Stimulated activated CD4-positive, alpha-beta T cell treated with anti-CD3 and anti-CD28 coated beads, Interleukin-12 subunit alpha, Interleukin-12 subunit beta, amount 100 ng/mL, for 4 hours (primary cell): ENCODE data around the gene ATP2C2.
"Not testable (repeated sequence)": the region's sequence is repeated elsewhere in the genome, so short reads cannot be mapped to it uniquely, and the experiment has no call there.

Experiments used
- DNase-seq: peaks from one replicate; pipeline ENCODE4 v3.0.0-alpha.2; 2020

ATP2C2 gene

GRCh38 chr16:84421081-84421937 lies 53.0 kb downstream of the ATP2C2 start:
- DNase-seq: no peak

GRCh38 chr16:84421938-84422220 lies 53.5 kb downstream of the ATP2C2 start:
- no peak for DNase-seq

GRCh38 chr16:84423416-84423837 lies 55.1 kb downstream of the ATP2C2 start:
- DNase-seq: no peak

GRCh38 chr16:84425696-84426095 lies 57.4 kb downstream of the ATP2C2 start:
- DNase-seq: no peak

DNA sequence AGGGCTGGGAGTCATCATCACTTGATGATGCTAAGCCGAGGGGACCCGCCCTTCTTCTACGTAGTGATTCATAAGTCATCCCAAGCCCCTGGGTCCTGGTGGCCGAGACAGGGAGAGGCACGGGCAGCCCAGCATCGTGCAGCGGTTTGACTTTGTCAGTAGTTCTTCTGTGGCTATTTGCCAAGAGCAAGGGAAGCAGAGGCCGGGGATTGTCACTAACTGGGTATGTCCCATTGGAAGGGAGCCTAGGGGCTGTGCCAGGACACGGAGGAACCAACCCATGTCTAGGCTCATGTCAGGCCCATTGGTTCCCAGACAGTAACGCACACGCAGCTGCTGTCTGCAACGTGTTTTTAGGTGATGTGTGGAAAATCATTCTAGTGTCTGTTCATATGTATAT lies 58.5 kb downstream of the ATP2C2 start:
- DNase-seq: no peak

DNA sequence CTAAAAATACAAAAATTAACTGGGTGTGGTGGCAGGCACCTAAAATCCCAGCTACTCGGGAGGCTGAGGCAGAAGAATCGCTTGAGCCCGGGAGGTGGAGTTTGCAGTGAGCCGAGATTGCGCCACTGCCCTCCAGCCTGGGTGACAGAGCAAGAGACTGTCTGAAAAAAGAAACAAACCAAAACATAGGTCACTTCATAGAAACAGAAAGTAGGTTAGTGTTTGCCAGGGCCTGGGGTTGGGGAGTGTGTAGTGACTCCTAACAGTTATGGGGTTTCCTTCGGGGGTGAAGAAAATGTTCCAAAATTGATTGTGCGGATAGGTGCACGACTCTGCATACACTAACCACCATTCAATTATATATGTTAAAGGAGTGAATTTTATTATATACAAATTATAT lies 59.2 kb downstream of the ATP2C2 start:
- no peak for DNase-seq

GRCh38 chr16:84430860-84431259 lies 62.5 kb downstream of the ATP2C2 start:
- DNase-seq: no peak

DNA sequence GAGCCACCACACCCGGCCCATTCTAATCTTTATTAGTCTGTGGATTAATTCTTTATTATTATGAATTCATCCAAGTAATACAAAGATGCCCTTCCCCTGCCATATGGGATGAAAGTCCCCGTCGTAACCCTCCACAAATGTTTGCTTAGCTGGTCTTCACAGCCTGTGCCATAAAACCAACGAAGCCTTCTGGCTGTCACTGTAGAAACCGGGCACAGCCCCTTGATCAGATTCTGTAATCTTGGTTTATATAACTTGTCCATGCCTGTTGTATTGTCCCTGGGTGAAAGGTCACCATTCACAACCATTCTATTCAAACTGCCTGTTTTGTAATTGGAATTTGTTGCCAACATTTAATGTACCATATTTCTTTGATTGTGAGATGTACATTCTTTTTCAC lies 66.5 kb downstream of the ATP2C2 start:
- no peak for DNase-seq

DNA sequence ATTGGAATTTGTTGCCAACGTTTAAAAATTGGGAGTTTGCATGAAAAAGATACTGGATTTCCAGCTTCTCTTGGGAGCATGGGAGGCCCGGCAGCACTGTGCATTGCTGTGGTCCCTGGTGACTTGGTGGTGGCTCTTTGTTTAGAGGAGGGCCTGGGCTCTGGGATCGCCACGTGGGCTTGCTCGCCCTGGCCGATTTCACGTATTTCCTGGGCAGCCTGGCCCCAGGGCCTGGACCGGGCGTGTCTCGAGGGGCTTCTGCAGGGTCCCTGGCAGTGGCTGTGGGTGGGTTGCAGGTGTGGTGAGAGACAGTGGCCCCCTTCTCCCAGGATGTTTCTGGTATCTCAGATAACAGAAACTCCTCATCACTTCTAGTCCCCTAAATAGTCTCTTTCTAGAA lies 67.9 kb downstream of the ATP2C2 start:
- DNase-seq: no peak

GRCh38 chr16:84438971-84439696 lies 70.8 kb downstream of the ATP2C2 start:
- DNase-seq: no peak

DNA sequence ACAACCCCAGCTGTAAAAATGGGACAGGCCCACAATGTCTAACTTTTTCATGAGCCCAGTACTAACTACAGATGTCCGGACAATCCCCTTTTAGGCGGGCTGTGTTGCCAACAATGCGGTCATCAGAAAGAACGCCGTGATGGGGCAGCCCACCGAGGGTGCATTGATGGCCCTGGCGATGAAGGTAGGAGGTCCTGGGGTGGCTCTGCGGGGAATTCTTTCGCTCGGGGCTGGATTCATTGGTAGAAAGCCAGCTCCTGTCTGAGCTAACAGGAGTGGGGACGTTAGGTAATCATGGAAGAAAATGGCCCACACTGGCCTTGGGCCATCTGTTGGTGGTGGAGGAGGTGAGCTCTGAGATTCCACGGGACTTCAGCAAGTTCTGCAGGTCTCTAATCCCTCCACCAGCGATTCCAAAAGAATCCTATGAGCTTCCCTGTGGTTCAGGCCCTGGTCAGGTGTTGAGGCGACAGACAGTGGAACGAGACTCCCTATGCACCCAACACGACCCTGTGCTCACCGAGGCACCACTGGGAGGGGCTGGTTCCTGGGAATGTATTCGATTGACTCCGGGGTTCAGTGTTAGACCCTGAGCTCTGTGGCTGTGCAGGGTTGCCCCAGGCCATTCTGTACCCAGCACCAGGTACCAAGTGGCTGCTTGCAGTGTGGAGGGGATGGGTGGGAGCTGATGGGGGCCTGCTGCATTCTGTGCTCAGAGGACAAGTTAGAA lies 74.2 kb downstream of the ATP2C2 start:
- DNase-seq: no peak

- DNase-seq: no peak
These were observed 74.9 kb downstream of the ATP2C2 start for GRCh38 chr16:84443166-84443802.

DNA sequence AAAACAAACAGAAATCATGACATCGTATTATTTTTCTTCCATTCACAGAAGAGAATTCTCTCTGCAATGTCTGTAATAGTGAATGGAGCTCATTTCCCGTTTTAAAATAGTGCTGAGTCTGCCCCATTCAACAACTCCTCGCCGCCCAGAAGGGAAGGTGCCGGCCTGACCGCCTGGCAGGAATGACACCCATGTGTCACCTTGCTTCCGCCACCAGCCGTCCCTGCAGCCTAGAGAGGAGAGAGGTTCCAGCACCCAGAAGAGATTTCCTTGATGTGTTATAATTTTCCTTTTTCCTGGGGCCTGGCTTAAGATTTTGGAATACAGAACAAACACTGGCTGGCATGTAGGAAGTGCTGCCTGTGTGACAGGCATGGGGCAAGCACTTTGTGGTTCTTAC lies 76.1 kb downstream of the ATP2C2 start:
- DNase-seq: no peak

GRCh38 chr16:84446084-84446483 lies 77.7 kb downstream of the ATP2C2 start:
- no peak for DNase-seq

GRCh38 chr16:84446596-84447392 lies 78.5 kb downstream of the ATP2C2 start:
- no peak for DNase-seq

GRCh38 chr16:84448444-84448843 lies 80.1 kb downstream of the ATP2C2 start:
- DNase-seq: no peak

GRCh38 chr16:84449156-84450140 lies 81.1 kb downstream of the ATP2C2 start:
- no peak for DNase-seq

DNA sequence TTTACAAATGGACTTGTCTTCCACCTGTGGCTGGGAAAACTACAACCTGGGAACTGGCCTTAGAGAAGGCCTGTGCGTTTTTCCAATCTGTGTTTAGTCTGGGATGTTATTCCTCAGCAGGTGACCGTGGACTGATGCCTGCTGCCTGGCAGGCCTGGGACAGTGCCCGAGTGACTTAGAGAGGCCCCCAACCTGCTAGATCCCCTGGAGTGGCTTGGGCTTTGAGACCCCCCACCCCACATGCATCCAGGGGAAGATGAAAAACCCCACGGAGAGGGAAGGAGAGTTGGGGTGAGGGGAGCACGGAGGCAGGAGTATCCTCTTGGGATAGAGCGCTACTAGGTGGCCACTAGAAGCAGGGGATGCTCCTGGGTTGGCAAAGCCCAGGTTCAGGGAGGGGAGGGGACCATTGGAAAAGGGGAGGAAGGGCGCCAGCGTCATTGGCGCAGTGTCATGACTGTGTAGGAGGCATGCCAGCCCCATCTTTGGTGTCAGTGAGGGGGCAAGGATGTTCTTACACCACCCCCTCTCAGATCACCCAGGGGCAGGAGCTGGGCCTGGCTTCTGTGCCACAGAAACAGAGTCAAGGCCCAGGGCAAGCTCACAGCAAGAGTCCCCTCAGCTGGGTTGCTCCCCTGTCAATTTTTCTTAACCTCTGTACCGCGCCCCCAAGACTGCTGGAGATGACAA lies 82.0 kb downstream of the ATP2C2 start:
- DNase-seq: no peak

DNA sequence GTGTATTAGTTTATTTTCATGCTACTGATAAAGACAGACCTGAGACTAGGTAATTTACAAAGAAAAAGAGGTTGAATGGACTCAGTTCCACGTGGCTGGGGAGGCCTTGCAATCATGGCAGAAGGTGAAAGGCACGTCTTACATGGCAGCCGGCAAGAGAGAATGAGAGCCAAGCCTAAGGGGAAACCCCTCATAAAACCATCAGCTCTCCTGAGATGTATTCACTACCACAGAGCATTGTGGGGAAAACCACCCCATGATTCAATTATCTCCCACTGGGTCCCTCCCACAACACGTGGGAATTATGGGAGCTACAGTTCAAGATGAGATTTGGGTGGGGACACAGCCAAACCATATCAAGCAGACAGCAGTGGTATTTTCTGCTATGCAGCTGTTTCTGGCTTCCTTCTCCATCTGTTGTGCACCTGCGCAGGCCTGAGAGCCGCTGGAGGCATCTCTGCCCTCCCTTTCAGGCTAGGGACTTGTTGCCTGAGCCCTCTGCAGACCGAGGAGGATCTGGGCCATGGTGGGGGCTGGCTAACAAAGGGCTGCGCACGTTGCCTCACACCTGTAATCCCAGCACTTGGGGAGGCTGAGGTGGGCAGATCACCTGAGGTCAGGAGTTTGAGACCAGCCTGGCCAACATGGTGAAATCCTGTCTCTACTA lies 82.8 kb downstream of the ATP2C2 start:
- DNase-seq: not testable (repeated sequence)

DNA sequence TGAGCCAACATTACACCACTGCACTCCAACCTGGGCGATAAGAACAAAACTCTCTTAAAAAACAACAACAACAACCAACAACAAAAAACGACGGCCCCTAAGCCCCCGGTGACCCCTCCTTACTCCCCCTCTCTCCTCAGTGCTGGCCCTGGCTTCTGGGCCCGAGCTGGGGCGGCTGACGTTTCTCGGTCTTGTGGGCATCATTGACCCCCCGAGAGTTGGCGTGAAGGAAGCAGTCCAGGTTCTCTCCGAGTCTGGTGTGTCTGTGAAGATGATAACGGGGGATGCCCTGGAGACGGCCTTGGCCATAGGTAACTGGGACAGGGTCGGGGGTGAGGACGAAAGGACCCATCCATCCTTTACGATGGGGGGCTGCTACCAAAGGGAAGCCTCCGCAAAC lies 83.4 kb downstream of the ATP2C2 start:
- no peak for DNase-seq
